ENCODE results near the gene SND1.

SND1 gene

DNA sequence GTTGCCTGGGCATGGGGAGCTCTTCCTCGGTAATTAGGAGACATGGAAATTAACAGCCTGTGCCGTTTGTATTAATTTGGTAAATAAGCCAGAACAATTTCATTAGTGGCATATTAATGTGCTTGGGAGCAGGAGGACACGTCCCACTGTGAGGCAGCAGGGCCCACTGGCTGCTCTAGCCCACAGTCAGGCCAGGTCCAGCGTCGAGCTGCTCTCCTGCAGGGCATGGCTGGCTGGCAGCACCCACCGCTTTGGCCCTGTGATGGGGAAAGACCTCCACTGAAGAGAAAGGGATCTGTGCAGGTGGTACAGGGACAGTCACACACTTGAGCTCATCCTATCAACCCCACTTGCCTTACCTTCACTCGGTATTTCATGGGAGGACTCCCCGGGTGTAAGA is 416.8 kb downstream of the SND1 start (continued):
- no peak for TF ChIP-seq YY1 (tag by site-specific recombination; IDR thresholded peaks at IDR 0.05)

DNA sequence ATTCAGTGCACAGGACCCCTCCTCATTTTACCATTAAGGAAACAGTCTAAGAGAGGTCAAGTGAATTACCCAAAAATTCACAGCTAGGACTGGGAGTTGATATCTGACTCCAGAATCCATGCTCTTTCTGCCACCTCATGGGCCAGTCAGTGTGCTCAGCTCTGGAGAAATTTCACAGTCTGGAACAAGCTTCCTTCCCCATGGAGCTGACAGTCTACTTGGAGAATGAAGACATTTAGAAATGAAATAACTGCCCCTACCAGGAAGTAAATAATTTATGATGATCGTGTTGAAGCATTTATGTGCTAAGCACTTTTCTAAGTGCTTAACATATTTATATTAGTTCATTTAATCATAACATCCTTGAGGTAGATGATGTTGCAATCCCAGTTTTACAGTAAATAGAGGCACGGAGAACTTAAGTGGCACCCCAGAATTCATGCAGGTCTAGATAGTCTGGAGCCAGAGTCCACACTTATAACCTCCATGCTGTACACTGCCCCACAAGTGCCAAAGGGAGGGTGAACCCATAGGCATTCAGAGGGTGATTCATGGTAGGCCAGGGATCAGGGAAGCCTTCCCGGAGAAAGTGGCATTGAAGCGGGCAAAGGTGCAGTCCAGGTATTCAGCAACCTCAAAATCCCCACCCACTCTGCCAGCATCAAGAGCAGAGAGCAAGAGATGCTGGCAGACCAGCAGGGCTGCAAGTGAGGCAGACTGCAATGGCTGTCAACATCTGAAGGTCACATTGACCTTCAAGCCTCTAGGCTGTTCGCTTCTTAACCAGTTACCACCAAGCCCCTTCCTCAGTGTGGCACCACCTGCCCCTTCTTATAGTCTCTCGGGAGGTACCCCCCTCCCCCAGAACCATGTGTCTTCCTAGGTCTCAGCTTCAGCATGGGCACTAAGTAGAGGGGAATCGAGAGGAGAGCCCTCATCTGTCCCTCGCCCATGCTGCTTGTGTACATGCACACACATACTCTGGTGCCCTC is 417.7 kb downstream of the SND1 start:
- POLR2A ChIA-PET: no interaction called here

More for the DNA sequence above, 417.7 kb downstream of the SND1 start:
- CTCF ChIA-PET: interaction anchor here (1.2 to 1.7 kb wide), 2 partner anchors 139 to 361 kb away, joined by 7 to 12 read pairs; no protein-coding TSS in a partner anchor
- TF ChIP-seq ZNF654 (tag by site-specific recombination; IDR thresholded peaks at IDR 0.05; ENCODE audit: low read depth): no peak
- no peak for TF ChIP-seq ZNF768 (tag by site-specific recombination; IDR thresholded peaks at IDR 0.05)
- no peak for TF ChIP-seq ZNF214 (tag by site-specific recombination; IDR thresholded peaks at IDR 0.05; ENCODE audit: borderline replicate concordance)
- TF ChIP-seq REPIN1 (tag by site-specific recombination; IDR thresholded peaks at IDR 0.05; ENCODE audit: low read depth): no peak
- TF ChIP-seq ZSCAN30 (tag by site-specific recombination; IDR thresholded peaks at IDR 0.05): no peak
- TF ChIP-seq, protein P1, sequence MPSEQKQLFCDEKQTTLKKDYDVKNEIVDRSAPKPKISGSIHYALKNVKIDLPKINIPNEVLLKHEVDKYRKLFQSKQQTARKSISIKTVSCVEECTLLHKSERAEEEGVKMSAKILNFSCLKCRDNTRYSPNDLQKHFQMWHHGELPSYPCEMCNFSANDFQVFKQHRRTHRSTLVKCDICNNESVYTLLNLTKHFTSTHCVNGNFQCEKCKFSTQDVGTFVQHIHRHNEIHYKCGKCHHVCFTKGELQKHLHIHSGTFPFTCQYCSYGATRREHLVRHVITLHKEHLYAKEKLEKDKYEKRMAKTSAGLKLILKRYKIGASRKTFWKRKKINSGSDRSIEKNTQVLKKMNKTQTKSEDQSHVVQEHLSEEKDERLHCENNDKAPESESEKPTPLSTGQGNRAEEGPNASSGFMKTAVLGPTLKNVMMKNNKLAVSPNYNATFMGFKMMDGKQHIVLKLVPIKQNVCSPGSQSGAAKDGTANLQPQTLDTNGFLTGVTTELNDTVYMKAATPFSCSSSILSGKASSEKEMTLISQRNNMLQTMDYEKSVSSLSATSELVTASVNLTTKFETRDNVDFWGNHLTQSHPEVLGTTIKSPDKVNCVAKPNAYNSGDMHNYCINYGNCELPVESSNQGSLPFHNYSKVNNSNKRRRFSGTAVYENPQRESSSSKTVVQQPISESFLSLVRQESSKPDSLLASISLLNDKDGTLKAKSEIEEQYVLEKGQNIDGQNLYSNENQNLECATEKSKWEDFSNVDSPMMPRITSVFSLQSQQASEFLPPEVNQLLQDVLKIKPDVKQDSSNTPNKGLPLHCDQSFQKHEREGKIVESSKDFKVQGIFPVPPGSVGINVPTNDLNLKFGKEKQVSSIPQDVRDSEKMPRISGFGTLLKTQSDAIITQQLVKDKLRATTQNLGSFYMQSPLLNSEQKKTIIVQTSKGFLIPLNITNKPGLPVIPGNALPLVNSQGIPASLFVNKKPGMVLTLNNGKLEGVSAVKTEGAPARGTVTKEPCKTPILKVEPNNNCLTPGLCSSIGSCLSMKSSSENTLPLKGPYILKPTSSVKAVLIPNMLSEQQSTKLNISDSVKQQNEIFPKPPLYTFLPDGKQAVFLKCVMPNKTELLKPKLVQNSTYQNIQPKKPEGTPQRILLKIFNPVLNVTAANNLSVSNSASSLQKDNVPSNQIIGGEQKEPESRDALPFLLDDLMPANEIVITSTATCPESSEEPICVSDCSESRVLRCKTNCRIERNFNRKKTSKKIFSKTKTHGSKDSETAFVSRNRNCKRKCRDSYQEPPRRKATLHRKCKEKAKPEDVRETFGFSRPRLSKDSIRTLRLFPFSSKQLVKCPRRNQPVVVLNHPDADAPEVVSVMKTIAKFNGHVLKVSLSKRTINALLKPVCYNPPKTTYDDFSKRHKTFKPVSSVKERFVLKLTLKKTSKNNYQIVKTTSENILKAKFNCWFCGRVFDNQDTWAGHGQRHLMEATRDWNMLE (tag by site-specific recombination; conservative IDR thresholded peaks at IDR 0.05; ENCODE audit: low read depth): no peak
- TF ChIP-seq ZNF530 (tag by site-specific recombination; IDR thresholded peaks at IDR 0.05; ENCODE audit: low read depth): no peak
- TF ChIP-seq, protein P2, sequence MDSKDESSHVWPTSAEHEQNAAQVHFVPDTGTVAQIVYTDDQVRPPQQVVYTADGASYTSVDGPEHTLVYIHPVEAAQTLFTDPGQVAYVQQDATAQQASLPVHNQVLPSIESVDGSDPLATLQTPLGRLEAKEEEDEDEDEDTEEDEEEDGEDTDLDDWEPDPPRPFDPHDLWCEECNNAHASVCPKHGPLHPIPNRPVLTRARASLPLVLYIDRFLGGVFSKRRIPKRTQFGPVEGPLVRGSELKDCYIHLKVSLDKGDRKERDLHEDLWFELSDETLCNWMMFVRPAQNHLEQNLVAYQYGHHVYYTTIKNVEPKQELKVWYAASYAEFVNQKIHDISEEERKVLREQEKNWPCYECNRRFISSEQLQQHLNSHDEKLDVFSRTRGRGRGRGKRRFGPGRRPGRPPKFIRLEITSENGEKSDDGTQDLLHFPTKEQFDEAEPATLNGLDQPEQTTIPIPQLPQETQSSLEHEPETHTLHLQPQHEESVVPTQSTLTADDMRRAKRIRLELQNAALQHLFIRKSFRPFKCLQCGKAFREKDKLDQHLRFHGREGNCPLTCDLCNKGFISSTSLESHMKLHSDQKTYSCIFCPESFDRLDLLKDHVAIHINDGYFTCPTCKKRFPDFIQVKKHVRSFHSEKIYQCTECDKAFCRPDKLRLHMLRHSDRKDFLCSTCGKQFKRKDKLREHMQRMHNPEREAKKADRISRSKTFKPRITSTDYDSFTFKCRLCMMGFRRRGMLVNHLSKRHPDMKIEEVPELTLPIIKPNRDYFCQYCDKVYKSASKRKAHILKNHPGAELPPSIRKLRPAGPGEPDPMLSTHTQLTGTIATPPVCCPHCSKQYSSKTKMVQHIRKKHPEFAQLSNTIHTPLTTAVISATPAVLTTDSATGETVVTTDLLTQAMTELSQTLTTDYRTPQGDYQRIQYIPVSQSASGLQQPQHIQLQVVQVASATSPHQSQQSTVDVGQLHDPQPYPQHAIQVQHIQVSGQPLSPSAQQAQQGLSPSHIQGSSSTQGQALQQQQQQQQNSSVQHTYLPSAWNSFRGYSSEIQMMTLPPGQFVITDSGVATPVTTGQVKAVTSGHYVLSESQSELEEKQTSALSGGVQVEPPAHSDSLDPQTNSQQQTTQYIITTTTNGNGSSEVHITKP (tag by site-specific recombination; IDR thresholded peaks at IDR 0.05): no peak
- TF ChIP-seq ZNF133 (tag by site-specific recombination; IDR thresholded peaks at IDR 0.05): no peak
- TF ChIP-seq, protein P3, sequence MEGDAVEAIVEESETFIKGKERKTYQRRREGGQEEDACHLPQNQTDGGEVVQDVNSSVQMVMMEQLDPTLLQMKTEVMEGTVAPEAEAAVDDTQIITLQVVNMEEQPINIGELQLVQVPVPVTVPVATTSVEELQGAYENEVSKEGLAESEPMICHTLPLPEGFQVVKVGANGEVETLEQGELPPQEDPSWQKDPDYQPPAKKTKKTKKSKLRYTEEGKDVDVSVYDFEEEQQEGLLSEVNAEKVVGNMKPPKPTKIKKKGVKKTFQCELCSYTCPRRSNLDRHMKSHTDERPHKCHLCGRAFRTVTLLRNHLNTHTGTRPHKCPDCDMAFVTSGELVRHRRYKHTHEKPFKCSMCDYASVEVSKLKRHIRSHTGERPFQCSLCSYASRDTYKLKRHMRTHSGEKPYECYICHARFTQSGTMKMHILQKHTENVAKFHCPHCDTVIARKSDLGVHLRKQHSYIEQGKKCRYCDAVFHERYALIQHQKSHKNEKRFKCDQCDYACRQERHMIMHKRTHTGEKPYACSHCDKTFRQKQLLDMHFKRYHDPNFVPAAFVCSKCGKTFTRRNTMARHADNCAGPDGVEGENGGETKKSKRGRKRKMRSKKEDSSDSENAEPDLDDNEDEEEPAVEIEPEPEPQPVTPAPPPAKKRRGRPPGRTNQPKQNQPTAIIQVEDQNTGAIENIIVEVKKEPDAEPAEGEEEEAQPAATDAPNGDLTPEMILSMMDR (tag by site-specific recombination; IDR thresholded peaks at IDR 0.05): no peak
- TF ChIP-seq ZNF335 (tag by site-specific recombination; conservative IDR thresholded peaks at IDR 0.05): no peak
- TF ChIP-seq ZNF146 (tag by site-specific recombination; IDR thresholded peaks at IDR 0.05): no peak
- TF ChIP-seq, protein P4, sequence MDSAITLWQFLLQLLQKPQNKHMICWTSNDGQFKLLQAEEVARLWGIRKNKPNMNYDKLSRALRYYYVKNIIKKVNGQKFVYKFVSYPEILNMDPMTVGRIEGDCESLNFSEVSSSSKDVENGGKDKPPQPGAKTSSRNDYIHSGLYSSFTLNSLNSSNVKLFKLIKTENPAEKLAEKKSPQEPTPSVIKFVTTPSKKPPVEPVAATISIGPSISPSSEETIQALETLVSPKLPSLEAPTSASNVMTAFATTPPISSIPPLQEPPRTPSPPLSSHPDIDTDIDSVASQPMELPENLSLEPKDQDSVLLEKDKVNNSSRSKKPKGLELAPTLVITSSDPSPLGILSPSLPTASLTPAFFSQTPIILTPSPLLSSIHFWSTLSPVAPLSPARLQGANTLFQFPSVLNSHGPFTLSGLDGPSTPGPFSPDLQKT (IDR thresholded peaks at IDR 0.05; ENCODE audit: borderline replicate concordance, low read depth, low read length): no peak
- TF ChIP-seq, protein P5, sequence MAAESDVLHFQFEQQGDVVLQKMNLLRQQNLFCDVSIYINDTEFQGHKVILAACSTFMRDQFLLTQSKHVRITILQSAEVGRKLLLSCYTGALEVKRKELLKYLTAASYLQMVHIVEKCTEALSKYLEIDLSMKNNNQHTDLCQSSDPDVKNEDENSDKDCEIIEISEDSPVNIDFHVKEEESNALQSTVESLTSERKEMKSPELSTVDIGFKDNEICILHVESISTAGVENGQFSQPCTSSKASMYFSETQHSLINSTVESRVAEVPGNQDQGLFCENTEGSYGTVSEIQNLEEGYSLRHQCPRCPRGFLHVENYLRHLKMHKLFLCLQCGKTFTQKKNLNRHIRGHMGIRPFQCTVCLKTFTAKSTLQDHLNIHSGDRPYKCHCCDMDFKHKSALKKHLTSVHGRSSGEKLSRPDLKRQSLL (tag by site-specific recombination; IDR thresholded peaks at IDR 0.05): no peak
- no peak for TF ChIP-seq OVOL3 (tag by site-specific recombination; IDR thresholded peaks at IDR 0.05)
- no peaks in the 10 kb centered on the region for H3K4me1 ChIP-seq (ENCODE audit: control insufficient read depth, insufficient read depth, low read length)
- H3K4me3 ChIP-seq (ENCODE audit: low read depth, low read length): no peak overlapping the region
- H3K27ac ChIP-seq (ENCODE audit: extremely low read depth, low read depth, low read length): no peak overlapping the region
- peaks cover 0 to 4% of the 10 kb centered on the region in 2 experiments; a peak in 1 of 3 replicates for H3K36me3 ChIP-seq (ENCODE audit: control insufficient read depth in 2 of 2, insufficient read depth in 1 of 2, low read length in 2 of 2)
- no peaks in the 10 kb centered on the region for H3K9me3 ChIP-seq (ENCODE audit: control insufficient read depth, insufficient read depth, low read depth, low read length)
